Measurements from ENCODE around the gene HS6ST3.

- TF ChIP-seq POLR2A (IDR thresholded peaks at IDR 0.05): no peak
- TF ChIP-seq EP300 (IDR thresholded peaks at IDR 0.05; ENCODE audit: low read depth): no peak
Observed at GRCh38 chr13:96544957-96545356, 455.1 kb downstream of the HS6ST3 start.

Measured in transverse colon (tissue), 1 donor.